Stimulated activated CD8-positive, alpha-beta memory T cell treated with anti-CD3 and anti-CD28 coated beads, Interleukin-12 subunit alpha, Interleukin-12 subunit beta, amount 100 ng/mL, for 4 hours (primary cell): ENCODE data around the gene JAK2.
A peak's percentile ranks its signal among the peaks of the same experiment; 100 is the strongest.
"Not testable (repeated sequence)": the region's sequence is repeated elsewhere in the genome, so short reads cannot be mapped to it uniquely, and the experiment has no call there.

Experiments used
- DNase-seq: peaks from one replicate; pipeline ENCODE4 v3.0.0-alpha.2; 2020; ENCODE audit warnings: low read depth

The JAK2 gene

GRCh38 chr9:4984621-4985385 is at the start of gene JAK2:
Gene JAK2 (plus strand): TSS chr9:4985272. CDS start chr9:5021988, 36,716 bp downstream.
- DNase-seq = peak; percentile 75

GRCh38 chr9:4936277-4936676 is 48.8 kb upstream of the JAK2 start:
- DNase-seq = no peak

GRCh38 chr9:4936823-4937222 is 48.2 kb upstream of the JAK2 start:
- no peak for DNase-seq

- no peak for DNase-seq
These were observed 47.6 kb upstream of the JAK2 start for GRCh38 chr9:4937446-4937845.

DNA sequence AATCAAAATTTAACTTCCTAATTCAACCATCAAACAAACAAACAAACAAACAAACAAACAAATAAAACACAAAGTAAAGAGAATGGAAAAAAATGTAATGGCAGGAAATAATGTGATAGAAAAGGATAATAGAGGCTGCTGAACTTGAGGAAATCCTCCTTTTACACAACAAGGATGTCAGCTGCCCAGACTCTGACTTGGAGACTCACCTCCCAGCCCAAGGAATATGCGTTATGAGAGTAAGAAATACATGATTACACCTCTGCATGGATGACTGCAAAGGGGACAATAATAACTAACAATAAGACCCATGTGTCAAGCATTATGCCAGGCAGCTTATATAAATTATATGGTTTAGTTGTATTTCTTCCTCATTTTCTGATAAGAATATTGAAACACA is 46.6 kb upstream of the JAK2 start:
- no peak for DNase-seq

DNA sequence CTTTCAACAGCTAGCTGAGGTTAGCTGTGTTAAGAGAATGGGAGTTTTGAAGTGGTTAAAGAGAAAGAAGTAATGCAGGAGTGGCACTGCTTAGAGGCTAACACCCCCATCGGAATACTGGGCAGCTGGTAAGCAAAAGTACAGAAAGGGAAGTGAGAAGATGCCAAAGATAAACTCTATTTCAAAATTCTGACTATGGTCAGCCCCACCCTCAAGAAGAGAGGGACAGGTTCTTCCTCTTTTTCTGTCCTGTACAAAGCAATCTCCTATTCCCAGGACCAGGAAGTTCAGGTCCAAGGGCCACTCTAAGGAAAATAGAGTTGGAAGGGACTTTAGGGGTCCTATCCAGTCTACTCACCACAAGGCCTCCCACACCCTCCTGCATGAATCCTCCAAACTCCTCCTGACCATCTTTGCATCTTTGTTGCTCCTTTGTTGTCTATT is 45.9 kb upstream of the JAK2 start:
- DNase-seq = no peak

- not testable (repeated sequence) for DNase-seq
These were observed 42.9 kb upstream of the JAK2 start for GRCh38 chr9:4942042-4942691.

- DNase-seq = no peak
These were observed 41.7 kb upstream of the JAK2 start for GRCh38 chr9:4943346-4943745.

- DNase-seq = not testable (repeated sequence)
These were observed 40.5 kb upstream of the JAK2 start for GRCh38 chr9:4944431-4945211.

DNA sequence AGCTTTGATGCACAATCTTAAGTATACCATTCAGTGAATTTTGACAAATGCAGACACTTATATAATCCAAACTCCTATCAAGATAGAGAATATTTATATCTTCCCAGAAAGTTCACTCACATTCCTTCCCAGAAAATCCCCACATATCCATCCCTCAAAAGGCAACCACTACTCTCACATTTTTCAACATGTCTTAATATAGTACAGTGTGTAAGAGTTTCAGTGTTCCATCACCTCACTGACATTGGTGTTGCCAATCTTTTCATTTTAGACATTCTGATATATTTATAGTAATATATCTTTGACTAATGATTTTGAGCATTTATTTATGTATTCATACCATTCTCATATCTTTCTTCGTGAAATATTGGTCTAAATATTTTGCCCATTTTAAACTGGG is 38.1 kb upstream of the JAK2 start:
- DNase-seq = no peak

- no peak for DNase-seq
These were observed 29.2 kb upstream of the JAK2 start for GRCh38 chr9:4955836-4956235.

GRCh38 chr9:4959031-4959430 is 26.0 kb upstream of the JAK2 start:
- no peak for DNase-seq

- DNase-seq = no peak
These were observed 23.0 kb upstream of the JAK2 start for GRCh38 chr9:4962085-4962484.

- DNase-seq = no peak
These were observed 20.5 kb upstream of the JAK2 start for GRCh38 chr9:4964540-4964939.

- DNase-seq = no peak
These were observed 19.8 kb upstream of the JAK2 start for GRCh38 chr9:4965174-4965821.

DNA sequence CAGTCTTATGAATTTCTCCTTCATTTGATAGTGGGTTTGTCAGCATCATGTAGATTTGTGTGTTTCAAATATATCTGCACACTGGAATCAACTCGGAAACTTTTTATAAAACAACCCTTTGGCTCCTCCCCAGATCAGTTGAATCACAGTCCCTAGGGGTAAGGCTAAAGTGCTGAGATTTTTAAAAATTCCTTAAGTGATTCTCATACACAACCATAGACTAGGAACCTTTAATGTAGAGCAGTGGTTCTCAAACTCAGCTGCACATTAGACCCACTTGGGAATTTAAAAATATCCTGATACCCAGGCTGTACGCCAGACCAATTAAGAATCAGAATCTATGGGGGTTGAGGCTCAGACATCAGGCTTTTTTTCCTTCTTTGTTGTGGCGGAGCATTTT is 17.5 kb upstream of the JAK2 start:
- no peak for DNase-seq

DNA sequence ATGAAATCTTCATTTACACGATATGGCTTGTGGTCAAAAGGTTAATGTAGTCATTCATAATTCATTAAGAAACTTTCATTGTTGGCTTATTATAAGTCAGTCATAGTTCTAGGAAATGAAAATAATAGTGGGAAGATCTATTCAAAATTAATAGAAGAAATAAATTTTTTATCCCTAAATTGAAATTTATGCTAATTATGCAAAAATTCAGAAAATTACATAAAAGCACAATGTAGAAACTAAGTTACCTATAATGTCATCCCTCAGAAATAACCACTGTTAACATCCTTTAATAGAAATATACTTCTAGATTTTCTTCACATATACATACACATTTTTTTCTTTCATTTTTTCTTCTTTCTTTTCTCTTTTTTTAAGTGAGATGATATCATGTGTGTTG is 15.9 kb upstream of the JAK2 start:
- DNase-seq = no peak

- peak; percentile 24 for DNase-seq
These were observed 14.0 kb upstream of the JAK2 start for GRCh38 chr9:4970970-4971641.

DNA sequence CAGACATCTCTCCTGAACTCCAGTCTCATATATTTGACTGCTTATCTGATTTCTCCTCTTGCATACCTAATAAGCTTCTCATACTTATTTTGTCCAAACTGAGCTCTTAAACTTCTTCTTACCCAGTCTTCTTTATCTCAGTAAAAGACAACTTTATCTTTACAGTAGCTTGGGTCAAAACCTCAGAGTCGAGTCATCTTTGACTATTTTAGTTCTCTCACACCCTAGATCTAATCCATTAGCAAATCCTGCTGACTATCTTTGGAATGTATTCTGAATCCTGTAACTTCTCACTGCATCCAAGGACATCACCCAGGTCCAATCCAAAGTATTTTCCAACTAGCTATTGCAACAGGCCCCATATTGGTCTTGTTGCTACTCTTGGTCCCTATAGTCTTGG is 11.8 kb upstream of the JAK2 start:
- no peak for DNase-seq

DNA sequence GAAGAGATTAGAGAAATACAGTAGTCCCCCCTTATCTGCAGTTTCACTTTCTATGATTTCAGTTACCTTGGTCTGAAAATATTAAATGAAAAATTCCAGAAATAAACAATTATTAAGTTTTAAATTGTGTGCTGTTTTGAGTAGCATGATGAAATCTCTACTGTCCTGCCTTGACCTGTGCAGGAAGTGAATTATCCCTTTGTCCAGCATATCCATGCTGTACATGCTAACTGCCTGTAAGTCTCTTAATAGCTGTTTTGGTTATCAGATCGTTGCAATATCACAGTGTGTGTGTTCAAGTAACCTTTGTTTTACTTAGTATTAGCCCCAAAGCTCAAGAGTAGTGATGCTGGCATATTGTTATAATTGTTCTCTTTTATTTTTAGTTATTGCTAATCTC is 11.2 kb upstream of the JAK2 start:
- DNase-seq = no peak

DNA sequence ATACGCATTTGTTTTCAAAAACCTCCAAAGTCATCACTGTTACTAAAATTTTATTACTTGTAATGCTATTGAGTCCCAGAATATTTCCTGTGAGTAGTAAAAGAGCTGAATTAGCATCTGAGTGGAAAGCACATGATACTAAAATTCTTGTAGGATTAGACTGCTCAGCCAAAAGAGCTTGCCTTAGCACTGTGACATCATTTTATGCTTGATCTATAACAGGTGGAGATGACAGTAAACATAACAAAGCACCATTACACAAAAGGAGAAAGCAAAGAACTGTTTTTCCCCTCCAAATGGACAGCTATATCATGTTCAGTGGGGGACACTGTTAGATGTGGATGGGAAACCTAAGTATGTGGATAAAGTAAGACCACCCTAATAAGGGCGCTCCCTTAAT is 5.8 kb upstream of the JAK2 start:
- DNase-seq = no peak
